Measurements from ENCODE around the gene ENTPD3. TPM values are rescaled to one million over a fixed set of nuclear protein-coding genes. Genes with fewer than 3 reads are reported as not detected.

The ENTPD3 gene
- total and polyA plus RNA-seq, 2 of the 13 experiments (the other 11 are each of a cell fraction or from before 2014, with no cell fraction given) = 0.07 TPM; not detected in 1

GRCh38 chr3:40381904-40382616 lies 4.9 kb upstream of the ENTPD3 start:
- Histone ChIP-seq H3K27ac (ENCODE audit: extremely low read length, insufficient read depth, low read length) (no peak overlapping the region), H4K20me1 (ENCODE audit: insufficient read depth, low read length) (no peaks in the 10 kb centered on the region), H3K4me1 (ENCODE audit: insufficient read depth, low read length) (no peaks in the 10 kb centered on the region), H3K4me3 (replicated peaks in 1 of 3; ENCODE audit: insufficient read depth in 1 of 3, low read depth in 2 of 3, low read length in 3 of 3) (no peak overlapping the region), H3K79me2 (ENCODE audit: insufficient read depth, low read length) (no peaks in the 10 kb centered on the region), H3K27me3 (ENCODE audit: control insufficient read depth in 1 of 2, insufficient read depth in 2 of 2, low read length in 2 of 2) (no peaks in the 10 kb centered on the region), H3K36me3 (replicated peaks in 1 of 2; ENCODE audit: control insufficient read depth in 1 of 2, insufficient read depth in 2 of 2, low read length in 2 of 2) (no peaks in the 10 kb centered on the region), H2AFZ (ENCODE audit: low read length) (no peak overlapping the region), H3K9ac (ENCODE audit: insufficient read depth, low read depth, low read length) (no peak overlapping the region), H3K9me3 (ENCODE audit: low read length) (no peaks in the 10 kb centered on the region), H3K4me2 (ENCODE audit: low read depth, low read length) (no peak overlapping the region)
- ChIA-PET CTCF (ENCODE audit: low intra/inter-chr PET ratio, low total read pairs) (no interaction called here), POLR2A (no interaction called here)
- BruUV-seq (replicated peaks) = no TSS peak
- DNase-seq (ENCODE audit: low spot score) (no peak), FAIRE-seq (no peak), ATAC-seq (no peak)
- TF ChIP-seq ZNF431 (CRISPR knock-in tag; IDR thresholded peaks at IDR 0.05; ENCODE audit: borderline replicate concordance, low read depth) = no peak
- TF ChIP-seq, protein P1, sequence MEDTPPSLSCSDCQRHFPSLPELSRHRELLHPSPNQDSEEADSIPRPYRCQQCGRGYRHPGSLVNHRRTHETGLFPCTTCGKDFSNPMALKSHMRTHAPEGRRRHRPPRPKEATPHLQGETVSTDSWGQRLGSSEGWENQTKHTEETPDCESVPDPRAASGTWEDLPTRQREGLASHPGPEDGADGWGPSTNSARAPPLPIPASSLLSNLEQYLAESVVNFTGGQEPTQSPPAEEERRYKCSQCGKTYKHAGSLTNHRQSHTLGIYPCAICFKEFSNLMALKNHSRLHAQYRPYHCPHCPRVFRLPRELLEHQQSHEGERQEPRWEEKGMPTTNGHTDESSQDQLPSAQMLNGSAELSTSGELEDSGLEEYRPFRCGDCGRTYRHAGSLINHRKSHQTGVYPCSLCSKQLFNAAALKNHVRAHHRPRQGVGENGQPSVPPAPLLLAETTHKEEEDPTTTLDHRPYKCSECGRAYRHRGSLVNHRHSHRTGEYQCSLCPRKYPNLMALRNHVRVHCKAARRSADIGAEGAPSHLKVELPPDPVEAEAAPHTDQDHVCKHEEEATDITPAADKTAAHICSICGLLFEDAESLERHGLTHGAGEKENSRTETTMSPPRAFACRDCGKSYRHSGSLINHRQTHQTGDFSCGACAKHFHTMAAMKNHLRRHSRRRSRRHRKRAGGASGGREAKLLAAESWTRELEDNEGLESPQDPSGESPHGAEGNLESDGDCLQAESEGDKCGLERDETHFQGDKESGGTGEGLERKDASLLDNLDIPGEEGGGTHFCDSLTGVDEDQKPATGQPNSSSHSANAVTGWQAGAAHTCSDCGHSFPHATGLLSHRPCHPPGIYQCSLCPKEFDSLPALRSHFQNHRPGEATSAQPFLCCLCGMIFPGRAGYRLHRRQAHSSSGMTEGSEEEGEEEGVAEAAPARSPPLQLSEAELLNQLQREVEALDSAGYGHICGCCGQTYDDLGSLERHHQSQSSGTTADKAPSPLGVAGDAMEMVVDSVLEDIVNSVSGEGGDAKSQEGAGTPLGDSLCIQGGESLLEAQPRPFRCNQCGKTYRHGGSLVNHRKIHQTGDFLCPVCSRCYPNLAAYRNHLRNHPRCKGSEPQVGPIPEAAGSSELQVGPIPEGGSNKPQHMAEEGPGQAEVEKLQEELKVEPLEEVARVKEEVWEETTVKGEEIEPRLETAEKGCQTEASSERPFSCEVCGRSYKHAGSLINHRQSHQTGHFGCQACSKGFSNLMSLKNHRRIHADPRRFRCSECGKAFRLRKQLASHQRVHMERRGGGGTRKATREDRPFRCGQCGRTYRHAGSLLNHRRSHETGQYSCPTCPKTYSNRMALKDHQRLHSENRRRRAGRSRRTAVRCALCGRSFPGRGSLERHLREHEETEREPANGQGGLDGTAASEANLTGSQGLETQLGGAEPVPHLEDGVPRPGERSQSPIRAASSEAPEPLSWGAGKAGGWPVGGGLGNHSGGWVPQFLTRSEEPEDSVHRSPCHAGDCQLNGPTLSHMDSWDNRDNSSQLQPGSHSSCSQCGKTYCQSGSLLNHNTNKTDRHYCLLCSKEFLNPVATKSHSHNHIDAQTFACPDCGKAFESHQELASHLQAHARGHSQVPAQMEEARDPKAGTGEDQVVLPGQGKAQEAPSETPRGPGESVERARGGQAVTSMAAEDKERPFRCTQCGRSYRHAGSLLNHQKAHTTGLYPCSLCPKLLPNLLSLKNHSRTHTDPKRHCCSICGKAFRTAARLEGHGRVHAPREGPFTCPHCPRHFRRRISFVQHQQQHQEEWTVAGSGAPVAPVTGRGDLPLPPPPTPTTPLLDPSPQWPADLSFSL (CRISPR knock-in tag; IDR thresholded peaks at IDR 0.05) = no peak
- no peak for TF ChIP-seq ZNF879 (CRISPR knock-in tag; IDR thresholded peaks at IDR 0.05)
- TF ChIP-seq GABPB1 (CRISPR knock-in tag; IDR thresholded peaks at IDR 0.05) = no peak
- in situ Hi-C loops (cut with HindIII; ENCODE audit: extremely low pct_ligation_motif_present, low pct_unique_long_range_greater_than_20kb) (no loop called here), intact Hi-C loops (cut with micrococcal nuclease; ENCODE audit: unreplicated experiment) (no loop called here)
- 0% methylated on average over 8 of the region's 8 CpGs for WGBS (ENCODE audit: low lambda C conversion rate)
